GM23338 (cell line): ENCODE measurements around the gene PGM1.

Source experiments
- CTCF ChIP-seq, 2 experiments: fragments of 200-600 bp in 1 of 2; sonication (generic) in 1 of 2; conservative IDR thresholded peaks; 2 replicates each; pipeline versions ENCODE4 v1.5.1 to v1.6.1; 2016 to 2017; ENCODE audit warnings: antibody characterized with exemption in 2 of 2, low read depth in 2 of 2, mild to moderate bottlenecking in 2 of 2, moderate library complexity in 1 of 2
- EZH2 ChIP-seq: fragments of 200-600 bp; sonication (generic); IDR thresholded peaks from one replicate; pipeline ENCODE4 v1.8.0; 2017; ENCODE audit warnings: antibody characterized with exemption, mild to moderate bottlenecking, low read depth; ENCODE audit not compliant: unreplicated experiment
- EZH2phosphoT487 ChIP-seq: fragments of 200-600 bp; sonication (generic); IDR thresholded peaks from one replicate; pipeline ENCODE4 v1.8.1; 2018; ENCODE audit warnings: antibody characterized with exemption; ENCODE audit not compliant: unreplicated experiment
- JUNB ChIP-seq: IDR thresholded peaks from one replicate; pipeline ENCODE4 v1.6.1; 2016; ENCODE audit warnings: antibody characterized with exemption; ENCODE audit not compliant: unreplicated experiment
- POLR2AphosphoS5 ChIP-seq: IDR thresholded peaks from 2 replicates; pipeline ENCODE4 v1.6.1; 2016; ENCODE audit warnings: antibody characterized with exemption, low read depth
- REST ChIP-seq: IDR thresholded peaks from one replicate; pipeline ENCODE4 v1.6.1; 2018; ENCODE audit warnings: antibody characterized with exemption; ENCODE audit not compliant: unreplicated experiment
- STAT1 ChIP-seq: IDR thresholded peaks from one replicate; pipeline ENCODE4 v1.6.1; 2016; ENCODE audit warnings: antibody characterized with exemption; ENCODE audit not compliant: unreplicated experiment
- ZNF114 ChIP-seq: fragments of 250-450 bp; sonication (Bioruptor Pico); IDR thresholded peaks from 2 replicates; pipeline ENCODE4 v1.5.0; 2020; ENCODE audit warnings: mild to moderate bottlenecking, moderate library complexity

DNA sequence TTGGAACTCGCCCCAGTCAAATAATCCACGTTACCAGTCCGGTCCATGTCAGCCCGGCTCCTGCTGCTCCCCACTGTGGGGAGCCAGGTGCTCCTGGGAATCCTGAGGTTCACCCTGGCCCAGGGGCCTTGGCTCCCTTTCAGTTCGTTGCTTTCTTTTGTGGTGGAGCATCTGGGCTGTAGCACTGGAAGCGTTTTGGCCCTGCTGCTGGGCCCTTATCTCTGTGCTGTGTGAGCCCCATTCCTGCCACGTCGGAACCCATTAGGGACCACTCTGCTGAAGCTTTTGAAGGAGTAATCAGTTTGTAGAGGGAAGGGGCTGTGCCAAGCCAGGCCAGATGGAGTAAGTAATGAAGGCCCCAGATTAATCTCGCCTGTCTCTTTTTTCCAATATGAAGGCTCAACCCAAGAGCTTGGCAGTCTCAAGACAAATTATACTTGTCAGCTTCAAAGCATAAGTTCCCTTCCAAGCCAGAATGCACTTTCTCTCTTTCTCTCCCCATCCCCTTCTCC is 82.3 kb downstream of the PGM1 start:
- TF ChIP-seq CTCF (conservative IDR thresholded peaks at IDR 0.05; ENCODE audit: low read depth in 2 of 2): no peak
- no peak for TF ChIP-seq POLR2AphosphoS5
- TF ChIP-seq STAT1: no peak
- no peak for TF ChIP-seq JUNB
- TF ChIP-seq REST: no peak
- TF ChIP-seq ZNF114 (CRISPR knock-in tag): no peak
- TF ChIP-seq EZH2: no peak
- TF ChIP-seq EZH2phosphoT487: no peak
